ENCODE data around the gene CD80.
"Not testable (repeated sequence)": the region's sequence is repeated elsewhere in the genome, so short reads cannot be mapped to it uniquely, and the experiment has no call there.

The CD80 gene

DNA sequence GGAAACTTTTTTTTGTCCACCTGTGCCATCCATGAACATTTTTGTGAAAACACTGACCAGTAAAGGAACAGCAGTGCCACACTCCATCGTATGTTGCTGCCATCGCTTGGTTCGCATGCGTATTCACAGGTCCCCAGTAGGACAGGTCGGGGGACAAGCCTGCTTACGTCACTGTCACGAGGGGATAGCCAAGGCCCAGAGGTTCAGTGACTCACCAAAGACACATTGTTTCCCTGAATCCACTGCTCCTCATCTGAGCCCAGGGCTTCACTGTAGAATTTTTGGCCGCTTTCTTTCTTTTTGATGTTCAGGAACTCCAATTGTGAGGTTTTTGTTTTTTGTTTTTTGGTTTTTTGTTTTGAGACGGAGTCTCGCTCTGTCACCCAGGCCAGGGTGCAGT, 25.8 kb upstream of the CD80 start:
- no peak for DNase-seq (ENCODE audit: low read depth, low spot score)

- no peak for DNase-seq (ENCODE audit: low read depth, low spot score)
Observed at GRCh38 chr3:119582178-119582577, 22.8 kb upstream of the CD80 start.

DNA sequence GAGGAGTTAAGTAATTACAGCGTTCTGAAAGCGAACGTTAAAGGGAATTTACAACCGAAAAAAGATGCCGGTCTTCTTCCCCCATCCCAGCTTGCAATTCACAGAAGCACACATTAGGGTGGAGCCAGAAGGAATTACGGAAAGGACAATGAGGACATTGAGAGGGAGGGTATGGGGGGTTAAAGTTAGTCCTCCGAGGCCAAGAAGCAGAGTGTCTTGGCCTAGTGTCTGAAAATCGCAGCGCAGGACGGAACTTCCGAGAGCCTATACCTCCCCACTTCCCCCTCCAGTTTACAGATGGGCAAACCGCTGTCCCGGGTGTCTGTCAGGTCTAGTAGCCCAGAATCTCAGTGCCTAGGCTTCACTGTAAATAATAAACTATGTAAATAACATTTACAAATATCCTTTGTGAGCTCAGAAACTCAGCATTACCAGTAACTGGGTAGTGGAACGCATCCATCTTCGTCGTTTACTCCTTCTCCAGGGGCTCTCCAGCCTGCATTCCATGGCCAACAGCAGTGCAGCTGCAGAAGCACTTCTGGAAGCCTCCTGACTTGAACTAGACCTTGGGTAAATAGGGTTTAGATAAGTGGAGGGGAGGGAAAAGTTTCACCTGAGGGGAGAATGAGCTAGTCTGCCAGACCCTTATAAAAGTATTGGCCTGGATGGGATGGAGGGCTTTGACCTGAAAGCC, 20.8 kb upstream of the CD80 start:
- DNase-seq (ENCODE audit: low read depth, low spot score), result no peak

DNA sequence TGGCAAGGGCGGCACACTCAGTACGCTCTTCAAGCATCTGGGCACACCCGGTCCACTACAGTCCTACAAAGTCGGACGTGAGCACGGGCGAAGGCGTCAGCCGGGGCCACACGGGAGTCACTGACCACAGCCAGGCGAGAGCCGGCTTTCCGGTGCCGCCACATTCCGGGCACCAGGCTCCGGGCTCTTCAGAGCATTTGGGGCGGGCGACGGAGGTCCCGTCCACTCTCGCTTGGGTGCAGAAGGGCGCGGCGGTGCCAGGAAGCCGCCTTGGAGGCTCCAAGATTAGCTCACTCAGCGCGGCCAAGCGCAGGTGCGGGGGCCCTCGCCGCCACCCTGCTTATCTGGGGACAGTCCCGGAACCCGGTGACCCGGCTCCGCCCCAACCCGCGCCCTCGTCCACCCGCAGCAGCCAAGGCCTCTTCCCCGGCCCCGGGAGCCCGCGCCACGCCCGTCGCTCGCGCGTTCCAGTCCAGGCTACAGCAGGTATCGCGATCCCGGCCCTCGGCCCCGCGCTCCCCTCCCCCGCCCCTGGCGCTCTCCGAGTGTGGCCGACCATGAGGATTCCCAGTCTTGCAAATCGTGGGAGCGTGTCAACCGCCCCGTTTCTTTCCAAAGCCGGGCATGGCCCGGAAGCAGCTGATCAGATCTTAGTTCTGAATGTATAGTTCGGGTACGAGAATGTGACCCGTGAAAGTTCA, 20.1 kb upstream of the CD80 start, which contains the start of gene ADPRH:
ADPRH (plus strand) TSS at position 127 of the 701 bp plus-strand sequence. CDS start 2,678 bp downstream, outside the sequence.
- peak; percentile 89 for DNase-seq (ENCODE audit: low read depth, low spot score)

GRCh38 chr3:119575507-119575906, 16.1 kb upstream of the CD80 start:
- no peak for DNase-seq (ENCODE audit: low read depth, low spot score)

- DNase-seq (ENCODE audit: low read depth, low spot score), result no peak
Observed at GRCh38 chr3:119571688-119572087, 12.3 kb upstream of the CD80 start.

DNA sequence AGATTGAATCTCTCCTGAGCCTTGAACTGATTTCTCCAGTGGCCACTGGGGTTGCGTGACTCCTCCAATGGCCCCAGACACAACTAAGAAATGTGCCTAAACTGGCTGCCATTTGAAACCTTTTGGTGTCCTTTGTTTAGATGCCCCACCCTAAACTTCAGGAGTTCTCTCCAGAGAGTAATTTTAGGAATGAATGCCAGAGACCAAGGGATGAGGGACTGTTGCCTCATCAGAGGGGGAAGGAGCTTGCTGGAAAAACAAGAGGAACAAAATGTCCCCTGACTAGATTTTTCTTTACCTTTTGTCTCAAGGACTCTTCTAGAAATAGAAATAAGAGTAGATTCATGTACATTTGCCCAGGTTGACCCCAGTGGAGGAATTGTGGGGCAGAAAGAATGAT, 11.8 kb upstream of the CD80 start:
- no peak for DNase-seq (ENCODE audit: low read depth, low spot score)

GRCh38 chr3:119570229-119570628, 10.8 kb upstream of the CD80 start:
- DNase-seq (ENCODE audit: low read depth, low spot score), result no peak

DNA sequence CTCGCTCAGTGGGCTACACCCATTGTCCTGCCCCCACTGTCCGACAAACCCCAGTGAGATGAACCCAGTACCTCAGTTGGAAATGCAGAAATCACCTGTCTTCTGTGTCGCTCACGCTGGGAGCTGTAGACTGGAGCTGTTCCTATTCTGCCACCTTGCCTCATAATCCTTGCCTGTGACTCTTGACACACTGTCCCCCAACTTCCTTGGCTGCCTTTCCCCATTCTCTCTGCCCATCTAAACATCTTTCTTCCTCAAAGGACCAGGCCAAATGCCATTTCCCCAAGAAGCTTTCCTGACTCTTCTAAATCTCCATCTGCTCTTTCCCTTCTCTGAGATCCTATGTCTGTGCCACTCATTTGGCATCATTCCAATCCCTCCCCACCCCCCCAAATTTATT, 9.7 kb upstream of the CD80 start:
- no peak for DNase-seq (ENCODE audit: low read depth, low spot score)

DNA sequence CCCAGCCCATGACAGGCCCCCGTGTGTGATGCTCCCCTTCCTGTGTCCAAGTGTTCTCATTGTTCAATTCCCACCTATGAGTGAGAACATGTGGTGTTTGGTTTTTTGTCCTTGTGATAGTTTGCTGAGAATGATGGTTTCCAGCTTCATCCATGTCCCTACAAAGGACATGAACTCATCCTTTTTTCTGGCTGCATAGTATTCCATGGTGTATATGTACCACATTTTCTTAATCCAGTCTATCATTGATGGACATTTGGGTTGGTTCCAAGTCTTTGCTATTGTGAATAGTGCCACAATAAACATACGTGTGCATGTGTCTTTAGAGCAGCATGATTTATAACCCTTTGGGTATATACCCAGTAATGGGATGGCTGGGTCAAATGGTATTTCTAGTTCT, 3.9 kb upstream of the CD80 start:
- DNase-seq (ENCODE audit: low read depth, low spot score), result not testable (repeated sequence)

DNA sequence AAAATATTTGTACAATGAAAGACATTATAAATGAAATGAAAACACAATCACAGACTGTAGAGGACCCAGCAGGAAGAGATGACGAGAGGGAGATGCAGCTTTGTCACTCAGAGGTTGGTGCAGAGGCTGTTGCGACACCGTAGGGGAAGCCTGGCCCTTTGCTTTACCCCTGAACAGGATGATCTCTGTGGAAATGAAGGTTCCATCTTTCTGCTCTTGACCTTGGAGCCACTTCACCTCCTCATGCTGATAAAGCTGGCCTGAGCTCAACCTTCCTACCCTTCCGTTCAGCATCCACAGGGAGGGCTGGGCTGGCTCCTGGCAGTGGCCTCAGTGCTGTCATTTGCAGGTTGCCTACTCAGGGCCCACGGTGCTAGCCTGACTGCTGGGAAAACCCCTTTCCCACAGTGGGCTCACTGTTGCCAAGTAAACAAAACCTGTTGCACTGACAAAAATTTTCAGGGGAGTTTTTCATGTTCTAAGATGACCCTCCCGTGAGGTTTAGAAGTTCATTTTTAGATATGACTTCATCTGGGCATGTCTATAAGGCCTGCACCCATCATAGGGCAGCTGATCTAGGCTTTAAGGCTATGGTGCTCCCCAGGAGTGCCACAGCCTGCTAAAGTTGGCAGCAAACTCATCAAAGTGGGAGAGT, 3.0 kb upstream of the CD80 start:
- peak; percentile 9 for DNase-seq (ENCODE audit: low read depth, low spot score)

DNA sequence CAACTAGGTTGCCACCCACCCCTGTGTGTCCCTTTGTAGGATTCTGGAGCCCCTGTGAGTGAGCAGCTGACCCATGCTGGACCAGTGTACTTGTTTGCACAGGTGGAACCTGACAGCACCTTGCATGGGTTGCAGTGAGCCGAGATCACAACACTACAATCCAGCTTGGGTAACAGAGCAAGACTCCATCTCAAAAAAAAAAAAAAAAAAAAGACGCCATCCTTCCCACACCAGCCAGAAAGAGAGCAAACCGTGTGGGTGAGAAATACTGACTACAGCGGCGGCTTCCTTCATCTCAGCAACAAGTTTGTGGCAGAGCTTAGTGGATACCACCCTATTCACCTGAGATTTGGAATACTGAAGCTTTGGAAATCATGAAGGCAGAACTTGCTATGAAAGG, 746 bp upstream of the CD80 start:
- DNase-seq (ENCODE audit: low read depth, low spot score), result no peak

DNA sequence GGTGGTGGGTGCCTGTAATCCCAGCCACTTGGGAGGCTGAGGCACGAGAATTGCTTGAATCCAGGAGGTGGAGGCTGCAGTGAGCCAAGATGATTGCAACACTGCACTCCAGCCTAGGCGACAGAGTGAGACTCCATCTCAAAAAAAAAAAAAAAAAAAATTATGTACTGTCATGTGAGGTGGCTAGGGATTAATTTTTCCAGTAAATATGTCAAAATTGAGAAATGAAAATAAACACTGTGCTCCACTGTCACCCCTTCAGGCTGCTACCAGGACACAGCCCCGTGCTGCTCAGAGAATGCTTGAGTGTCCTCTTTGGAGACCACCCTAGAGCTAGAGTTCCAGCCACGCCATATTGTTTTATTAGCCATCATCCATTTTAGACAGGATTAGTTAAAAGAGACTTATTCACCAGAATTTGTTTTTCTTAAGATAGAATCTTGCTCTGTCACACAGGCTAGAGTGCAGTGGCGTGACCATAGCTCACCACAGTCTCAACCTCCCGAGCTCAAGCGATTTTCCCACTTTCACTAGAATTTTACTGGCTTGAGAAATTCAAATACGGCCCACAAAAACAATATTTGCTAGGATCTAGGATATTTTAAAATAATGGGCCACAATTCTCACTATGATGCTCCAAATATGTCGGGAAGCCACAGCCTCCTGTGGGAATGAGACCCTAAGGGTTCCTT, 642 bp downstream of the CD80 start:
- no peak for DNase-seq (ENCODE audit: low read depth, low spot score)

DNA sequence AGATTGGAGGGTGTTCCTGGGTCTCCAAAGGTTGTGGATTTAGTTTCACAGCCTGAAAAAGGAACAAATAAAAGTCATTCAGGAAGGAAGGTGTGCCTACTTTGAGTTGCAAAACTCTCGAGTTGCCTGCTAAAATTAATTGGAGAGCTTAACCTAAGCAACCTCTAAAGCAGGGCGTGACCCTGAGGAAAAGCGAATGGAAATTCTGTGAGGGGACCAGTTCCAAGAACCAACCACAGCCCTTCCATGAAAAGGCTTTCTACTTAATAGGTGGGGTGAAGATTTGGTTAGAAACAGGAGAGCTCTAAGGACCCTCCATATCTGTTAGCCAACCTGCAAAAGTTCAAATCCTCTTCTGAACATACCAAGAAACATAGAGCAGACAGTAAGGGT, 1.5 kb downstream of the CD80 start:
- no peak for DNase-seq (ENCODE audit: low read depth, low spot score)

- DNase-seq (ENCODE audit: low read depth, low spot score), result no peak
Observed at GRCh38 chr3:119557192-119557876, 2.1 kb downstream of the CD80 start.

GRCh38 chr3:119555929-119556328, 3.5 kb downstream of the CD80 start:
- DNase-seq (ENCODE audit: low read depth, low spot score), result no peak

GRCh38 chr3:119555309-119555735, 4.1 kb downstream of the CD80 start:
- DNase-seq (ENCODE audit: low read depth, low spot score), result no peak

DNA sequence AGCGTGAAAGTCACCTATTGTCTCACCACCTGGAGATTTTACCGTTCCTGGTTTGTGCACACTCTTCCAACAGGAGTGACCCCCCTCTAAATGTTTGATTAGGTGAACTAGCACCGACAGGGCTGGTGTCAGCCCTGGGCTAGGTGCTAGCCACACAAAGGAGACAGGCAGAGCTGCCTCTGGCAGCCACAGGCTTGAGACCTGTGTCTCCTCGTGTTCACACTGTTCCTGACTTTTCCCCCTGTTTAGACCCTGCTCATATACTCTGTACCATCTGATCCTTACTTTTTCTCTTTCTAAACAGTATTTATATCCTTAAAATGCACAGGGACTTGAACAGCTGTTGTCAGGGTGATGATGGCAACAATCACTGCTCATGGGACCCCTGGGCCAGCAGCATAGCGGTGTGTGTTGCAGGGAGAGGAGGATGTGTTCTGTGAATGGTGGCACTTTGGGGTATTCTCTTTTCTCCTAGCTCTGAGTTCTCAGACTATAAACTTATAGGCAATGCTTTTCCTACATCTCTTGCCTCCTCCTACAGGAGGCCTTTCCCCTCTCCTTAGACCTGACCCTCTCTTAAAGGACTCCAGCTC, 5.5 kb downstream of the CD80 start:
- DNase-seq (ENCODE audit: low read depth, low spot score), result no peak

- DNase-seq (ENCODE audit: low read depth, low spot score), result not testable (repeated sequence)
Observed at GRCh38 chr3:119552928-119553327, 6.5 kb downstream of the CD80 start.

GRCh38 chr3:119551598-119551997, 7.8 kb downstream of the CD80 start:
- no peak for DNase-seq (ENCODE audit: low read depth, low spot score)

All from astrocyte of the hippocampus (primary cell).